ENCODE measurements around the gene CCSER1.

The CCSER1 gene

DNA sequence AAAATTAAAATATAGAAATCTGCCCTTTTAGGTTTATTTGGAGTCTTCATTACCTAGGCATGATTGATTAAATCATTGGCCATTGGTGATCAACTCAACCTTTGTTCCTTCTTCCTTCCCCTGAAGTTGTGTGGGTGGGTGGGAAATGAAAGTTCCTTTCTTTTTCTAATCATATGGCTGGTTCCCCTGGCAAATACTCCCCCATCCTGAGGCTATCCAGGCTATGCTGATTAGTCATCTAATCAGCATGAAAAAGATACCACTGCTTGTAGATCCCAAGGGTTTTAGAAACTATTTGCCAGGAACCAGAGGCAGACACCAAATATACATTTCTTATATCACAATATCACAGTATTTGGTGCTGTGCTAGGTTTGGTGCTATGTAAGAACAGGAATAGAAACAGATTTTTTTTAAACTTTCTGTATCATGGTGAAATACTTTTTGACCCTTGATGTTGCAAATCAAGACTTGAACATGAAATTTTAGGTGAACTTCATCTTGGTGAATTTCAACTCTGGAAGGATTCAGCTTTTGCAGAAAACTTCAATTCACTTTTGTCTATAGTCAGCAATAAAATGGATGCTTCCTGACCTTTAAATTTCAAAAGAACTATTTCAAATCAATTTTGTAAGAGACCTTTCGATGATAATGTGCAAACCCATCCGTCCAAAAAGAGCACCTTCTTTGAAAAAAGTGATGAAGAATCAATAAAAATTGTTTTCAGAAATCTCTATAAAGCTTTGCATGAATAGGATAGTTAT is 71.1 kb downstream of the CCSER1 start:
- no peak for DNase-seq

DNA sequence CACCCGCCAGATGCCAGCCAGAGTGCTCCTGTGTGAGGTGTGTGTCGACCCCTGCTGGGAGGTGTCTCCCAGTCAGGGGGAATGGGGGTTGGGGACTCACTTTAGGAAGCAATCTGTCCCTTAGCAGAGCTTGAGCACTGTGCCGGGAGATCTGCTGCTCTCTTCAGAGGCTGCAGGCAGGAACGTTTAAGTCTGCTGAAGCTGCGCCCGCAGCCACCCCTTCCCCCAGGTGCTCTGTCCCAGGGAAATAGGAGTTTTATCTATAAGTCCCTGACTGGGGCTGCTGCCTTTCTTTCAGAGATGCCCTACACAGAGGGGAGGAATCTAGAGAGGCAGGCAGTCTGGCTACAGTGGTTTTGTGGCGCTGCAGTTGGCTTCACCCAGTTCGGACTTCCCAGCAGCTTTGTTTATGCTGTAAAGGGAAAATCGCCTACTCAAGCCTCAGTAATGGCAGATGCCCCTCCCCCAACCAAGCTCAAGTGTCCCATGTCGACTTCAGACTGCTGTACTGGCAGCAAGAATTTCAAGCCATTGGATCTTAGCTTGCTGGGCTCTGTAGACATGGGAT is 80.8 kb downstream of the CCSER1 start:
- DNase-seq = no peak

DNA sequence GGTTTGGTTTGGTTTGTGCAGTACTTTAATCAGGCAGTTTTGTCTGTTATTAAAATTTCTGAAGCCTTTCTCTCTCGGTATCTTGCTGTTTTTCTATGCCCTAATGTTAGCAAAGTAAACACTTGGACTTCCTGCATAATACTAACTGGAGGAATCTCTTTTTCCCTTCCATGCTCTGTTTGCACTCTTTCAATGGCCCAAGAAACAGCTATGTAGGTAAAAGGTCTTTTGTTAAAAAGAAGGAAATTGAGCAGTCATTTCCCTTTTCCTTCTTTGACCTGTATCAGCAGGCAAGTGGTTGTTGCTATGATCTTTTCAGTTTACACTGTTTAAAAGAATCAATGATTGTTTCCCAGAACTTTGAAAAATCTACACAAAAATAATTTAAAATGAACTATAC is 82.7 kb downstream of the CCSER1 start:
- no peak for DNase-seq

DNA sequence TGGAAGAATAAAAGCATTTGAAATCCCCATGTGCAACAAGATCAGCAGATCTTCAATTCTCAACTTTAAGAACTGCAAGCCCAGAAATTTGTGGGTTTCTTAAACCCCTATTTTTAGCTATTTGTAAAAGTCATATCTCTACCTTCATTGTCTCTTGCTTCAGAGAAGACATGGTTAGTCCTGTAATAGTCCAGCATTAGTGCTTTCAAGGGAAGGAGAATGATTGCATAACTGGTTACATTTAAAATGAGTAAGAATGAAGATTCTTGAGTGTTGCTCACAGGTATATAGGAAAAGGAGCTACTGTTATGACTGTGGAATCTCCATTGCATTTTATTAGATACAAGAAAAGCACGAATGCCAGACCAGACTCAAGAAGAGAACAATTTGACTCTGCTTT is 84.0 kb downstream of the CCSER1 start:
- DNase-seq = no peak

DNA sequence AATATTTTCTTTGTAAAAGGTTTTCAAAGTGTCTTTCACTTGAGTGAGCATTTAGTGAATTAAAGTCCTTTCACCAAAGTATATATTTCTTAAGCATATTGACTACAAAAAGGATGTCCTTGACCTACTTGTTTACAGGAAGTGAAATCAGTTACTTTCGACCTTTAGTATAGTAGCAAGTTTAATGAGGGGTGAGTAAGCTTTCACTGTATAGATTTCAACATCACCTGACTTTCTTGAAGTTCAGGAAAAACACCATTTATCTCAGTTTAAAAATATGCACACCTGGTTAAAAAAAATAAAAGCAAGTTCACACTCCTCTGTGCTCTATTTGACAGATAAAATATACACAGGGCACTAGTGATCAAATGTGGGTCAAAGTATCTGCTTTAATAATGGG is 88.1 kb downstream of the CCSER1 start:
- DNase-seq = no peak

DNA sequence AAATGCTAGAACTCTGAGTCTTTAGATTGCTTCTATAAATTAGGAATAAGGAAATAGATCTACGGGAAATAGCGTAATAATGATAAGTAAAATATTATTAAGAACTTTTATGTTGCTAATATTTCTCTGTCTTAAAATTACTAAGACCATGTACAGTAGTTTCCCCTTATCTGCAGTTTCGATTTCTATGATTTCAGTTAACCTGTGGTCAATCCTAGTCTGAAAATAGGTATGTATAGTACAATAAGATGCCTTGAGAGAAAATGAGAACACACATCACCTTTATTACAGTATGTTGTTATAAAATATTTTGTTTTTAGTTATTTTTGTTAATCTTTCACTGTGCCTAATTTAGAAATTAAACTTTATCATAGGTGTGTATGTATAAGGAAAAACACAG is 92.6 kb downstream of the CCSER1 start:
- DNase-seq = no peak

DNA sequence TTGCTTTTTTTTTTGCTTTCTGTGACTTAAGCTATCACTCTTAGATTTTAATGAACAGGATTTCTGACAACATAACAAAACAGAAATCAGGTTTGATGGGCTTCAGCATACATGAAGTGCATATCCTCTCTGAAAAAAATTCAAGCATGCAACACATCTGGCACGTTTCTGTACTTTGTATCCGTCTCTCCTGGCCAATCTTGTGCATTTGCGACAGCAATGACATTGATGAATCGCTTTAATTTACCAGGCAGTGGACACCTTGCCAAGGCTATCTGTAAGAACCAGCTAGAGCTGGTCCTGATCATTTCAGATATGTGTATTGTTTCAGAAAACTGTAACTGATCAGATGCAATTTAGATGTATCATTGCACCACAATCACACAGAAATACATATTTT is 93.3 kb downstream of the CCSER1 start:
- no peak for DNase-seq

DNA sequence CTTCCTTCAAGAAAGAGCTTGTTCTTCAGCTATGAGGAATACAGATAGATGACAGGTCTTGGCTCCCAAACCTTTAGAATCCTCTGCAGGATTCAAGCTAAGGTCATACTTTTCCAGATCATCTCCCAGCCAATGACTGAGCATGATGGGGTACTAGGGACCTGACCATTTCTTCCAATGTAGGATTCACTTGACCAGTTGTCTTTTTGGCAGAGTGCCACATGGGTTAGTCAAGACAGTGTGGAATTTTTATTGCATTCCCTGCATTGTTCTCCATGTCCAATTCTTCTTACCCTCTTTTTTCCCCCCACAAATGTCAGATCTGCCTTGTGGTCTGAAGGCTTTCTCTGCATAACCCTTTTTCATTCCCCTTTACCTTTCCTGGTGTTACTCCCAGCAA is 99.5 kb downstream of the CCSER1 start:
- DNase-seq = no peak

DNA sequence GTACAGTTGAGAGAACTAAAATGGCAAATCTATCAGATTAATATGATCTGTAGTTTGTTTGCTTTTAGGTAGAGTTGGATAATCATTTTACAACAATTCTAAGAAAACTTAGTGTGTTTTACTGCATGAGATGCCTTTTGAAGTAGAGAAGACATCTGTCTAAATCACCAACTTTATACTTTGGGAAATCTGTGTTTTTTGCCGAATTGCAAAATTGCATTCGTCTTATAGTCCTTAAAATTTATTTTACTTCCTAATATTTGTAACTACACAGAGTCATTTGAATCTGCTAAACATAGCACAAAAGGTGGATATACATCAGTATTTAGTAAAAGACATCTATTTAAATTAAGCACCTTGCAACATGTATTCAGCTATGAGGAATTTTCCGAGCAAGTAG is 100.0 kb downstream of the CCSER1 start:
- no peak for DNase-seq

DNA sequence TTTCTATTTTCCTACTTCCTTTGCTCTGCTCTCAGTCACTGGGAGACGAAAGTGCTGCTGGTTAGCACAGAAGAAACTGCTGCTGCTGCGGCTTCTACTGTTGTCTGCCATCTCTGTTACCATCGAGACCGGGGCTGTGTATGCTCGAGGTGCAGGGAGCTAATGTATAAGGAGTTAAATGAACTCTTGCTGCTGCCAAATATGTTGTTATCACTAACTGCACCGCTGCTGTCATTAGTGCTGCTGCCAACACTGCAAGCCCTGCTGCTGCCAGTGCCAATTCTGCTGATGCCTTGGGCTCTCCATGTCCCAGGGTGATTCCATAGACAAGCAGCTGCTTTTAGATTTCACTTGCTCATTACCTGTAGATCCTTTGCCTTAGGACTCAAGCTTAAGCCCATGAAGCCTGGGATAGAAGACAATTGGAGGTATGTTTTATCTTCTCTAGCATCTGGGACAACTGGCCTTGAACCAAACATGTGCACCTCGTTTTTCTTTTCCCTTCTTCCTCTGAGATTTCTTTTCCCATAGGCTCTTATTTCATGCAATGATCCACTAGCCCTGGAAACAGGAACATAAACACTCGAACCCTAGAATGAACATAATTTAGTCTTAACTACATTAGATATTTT is 107.8 kb downstream of the CCSER1 start:
- DNase-seq = no peak

DNA sequence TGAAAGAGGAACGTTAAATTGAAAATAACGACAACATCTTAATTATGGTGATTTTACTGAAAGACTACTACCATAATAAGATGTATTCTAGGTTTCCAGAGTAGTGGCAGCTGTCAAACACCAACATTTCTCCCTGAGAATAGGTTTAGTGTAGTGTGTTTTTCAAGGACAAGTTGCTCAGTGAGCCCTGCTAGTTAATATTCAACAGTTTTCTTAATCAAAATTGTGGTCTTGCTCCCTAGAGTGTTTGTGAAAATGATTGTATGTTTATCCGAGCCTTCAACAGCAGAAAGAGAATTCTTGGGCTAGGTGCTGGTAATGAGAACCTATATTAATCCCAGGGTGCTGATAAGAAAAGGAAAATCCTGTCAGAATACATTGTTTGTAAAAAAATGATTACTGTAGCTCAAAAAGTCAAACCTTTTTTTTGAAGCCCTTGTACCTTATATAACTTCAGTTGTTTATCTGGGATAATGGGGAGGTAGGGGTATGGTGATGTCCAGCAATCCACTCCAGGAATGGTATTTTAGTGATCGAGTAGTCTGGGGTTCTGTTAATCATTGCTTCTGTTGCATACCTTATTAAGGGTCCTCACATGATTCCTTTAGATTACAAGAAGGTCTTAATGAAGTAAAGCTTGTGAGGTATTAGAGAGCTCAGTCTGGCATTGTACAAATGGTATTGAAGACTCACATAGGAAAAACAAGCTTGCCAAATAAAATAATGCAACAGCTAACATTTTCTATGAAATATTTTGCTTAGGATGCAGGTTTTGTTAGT is 110.7 kb downstream of the CCSER1 start:
- no peak for DNase-seq

DNA sequence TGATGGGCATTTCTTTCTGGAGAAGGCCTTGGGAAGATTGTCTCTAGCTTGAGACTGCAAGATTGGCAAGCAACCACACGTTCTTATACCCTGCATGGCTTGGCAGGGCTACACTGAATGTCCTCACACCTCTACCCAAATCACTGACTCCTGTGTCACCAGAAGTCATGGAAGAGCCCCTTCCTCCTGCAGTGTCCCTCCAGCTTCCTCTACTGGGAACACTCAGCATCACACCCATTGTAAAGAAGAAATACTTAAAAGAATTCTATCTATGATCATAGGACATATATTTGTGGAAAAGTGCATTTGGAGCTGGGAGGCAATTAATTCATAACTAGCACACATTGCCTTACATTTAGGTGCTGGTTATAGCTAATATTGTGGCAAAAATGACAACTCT is 113.1 kb downstream of the CCSER1 start:
- DNase-seq = no peak

DNA sequence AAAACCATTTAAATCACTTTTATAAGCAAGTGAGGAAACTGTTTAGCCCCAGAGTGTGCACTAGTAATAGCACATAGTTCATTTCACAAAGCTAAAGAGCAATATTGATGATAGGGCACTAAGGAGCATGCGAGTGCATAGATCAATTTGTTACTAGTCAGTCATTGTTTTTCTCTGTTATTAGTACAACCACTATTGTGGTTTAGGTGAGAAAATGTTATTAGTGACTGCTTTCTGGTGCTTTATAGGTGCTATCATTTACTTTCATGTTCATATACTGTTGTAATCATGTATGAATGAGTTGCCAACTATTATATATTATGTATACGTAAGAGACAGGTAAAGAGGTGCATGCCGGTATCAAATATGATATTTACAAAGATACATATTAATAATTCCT is 113.8 kb downstream of the CCSER1 start:
- no peak for DNase-seq

DNA sequence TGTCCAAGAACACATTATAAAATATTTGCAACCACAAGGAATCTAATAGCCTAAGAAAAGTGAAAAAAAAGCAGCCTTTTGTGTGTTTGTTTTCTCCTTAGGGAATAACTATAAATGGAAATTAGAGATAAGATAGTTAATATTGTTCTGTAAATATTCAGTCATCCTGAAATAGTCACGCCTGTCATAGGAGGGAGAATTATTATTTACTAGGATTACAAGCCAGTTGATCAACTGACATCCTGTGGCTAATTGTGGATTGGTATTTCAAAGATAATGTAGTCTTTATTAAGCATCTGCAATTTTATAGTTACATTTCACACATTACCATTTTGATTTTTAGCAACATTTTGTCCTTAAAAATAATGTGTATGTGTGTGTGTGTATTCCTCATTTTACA is 118.6 kb downstream of the CCSER1 start:
- DNase-seq = no peak

DNA sequence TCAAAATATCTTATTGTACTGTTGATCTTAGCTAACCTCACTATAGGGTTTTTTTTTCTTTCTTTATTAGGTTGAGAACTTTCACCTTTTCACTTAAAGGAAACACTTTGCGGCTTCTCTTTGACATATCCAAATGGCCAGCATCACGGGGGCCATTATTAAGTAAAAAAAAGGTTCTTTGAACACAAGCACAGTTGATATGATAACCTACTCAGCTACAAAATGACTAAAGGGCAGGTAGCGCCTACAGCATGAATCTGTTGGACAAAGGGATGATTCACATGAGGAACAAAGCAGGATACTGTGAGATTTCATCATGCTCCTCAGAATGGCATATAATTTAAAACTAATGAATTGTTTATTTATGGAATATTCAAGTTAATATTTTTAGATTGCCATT is 119.6 kb downstream of the CCSER1 start:
- no peak for DNase-seq

DNA sequence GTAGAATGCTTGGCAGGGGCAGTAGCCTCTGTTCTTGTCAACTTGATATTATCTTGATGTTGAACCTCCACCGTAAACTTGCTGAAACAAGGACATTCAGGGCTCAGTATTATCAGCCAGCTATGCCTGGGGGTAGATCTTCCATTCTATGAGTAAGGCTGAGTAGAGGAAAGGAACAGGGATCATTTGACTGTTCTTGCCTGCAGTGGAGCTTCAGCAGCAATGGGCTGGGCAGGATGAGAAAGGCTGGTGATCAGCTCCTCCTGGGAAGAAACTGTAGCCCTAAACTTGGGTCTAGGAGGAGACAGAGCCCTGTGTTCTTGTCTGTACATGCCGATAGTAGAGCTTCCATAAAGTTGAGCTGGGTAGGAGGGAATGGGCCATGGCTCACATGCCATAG is 127.2 kb downstream of the CCSER1 start:
- DNase-seq = no peak

DNA sequence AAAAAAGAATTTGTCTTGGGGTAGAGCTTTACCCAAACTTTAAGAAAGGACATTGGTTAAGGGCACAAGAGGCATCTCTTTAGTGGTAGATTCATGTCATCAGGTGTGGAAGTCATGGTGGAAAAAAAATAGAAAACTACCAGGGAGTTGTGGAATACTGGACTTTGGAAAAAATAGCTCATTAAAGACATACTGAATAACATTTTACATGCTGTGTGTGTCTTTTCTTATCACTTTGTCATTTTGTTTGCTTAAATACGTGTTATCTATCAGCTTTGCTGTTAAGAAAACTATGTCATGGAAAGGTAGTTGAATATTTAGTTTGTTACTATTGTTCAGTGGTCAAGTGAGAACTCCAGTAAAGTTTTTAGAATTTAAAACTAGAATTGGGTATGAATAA is 147.0 kb downstream of the CCSER1 start:
- no peak for DNase-seq

DNA sequence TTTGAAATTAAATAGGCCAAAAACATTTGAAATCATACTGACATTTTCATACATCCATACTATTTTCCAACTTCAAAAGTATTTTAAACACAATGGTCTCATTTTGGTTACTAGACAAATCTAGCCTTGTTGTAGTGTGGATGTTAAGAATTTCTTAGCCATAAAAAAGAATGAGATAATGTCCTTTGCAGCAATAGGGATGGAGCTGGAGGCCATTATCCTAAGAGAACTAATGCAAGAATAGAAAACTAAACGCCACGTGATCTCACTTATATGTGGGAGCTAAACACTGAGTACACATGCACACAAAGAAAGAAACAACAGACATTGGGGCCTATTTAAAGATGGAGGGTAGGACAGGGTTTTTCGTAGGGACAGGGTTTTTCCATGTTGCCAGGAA is 153.8 kb downstream of the CCSER1 start:
- DNase-seq = no peak

DNA sequence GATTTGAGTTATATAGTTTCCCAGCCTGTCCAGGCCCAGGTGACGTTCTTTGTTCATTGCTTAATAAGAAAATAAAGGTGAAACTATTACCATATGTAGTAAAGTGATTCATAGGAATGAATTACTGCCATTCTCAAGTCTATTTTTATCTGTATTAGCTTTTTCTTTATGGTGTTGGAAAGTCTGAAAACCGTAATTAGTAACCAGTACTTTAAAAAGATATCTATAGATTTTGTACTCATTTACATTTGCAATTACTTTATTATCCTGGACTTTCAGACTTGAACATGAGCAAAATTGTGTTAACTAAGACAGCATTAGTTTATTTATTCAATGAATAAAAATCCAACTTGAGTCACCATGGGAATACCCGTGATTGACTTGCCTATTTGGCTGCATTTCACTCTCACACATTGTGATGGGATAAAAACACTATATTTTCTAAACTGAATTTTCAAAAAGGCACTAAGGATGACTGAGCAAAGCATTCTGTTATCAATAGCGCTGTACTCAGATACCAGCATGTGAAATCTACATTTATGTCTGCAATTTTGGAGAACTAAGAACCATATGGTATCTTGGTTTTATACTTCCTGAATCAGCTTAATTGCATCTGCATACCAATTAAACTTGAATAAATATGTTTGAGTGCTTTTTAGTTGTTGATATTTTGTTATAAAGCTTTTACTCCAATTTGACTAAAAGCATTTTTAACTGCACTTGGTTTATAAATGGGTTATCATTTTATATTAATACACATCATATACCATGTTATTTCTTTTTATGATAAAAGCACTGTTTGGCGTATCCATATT is 154.6 kb downstream of the CCSER1 start:
- no peak for DNase-seq

DNA sequence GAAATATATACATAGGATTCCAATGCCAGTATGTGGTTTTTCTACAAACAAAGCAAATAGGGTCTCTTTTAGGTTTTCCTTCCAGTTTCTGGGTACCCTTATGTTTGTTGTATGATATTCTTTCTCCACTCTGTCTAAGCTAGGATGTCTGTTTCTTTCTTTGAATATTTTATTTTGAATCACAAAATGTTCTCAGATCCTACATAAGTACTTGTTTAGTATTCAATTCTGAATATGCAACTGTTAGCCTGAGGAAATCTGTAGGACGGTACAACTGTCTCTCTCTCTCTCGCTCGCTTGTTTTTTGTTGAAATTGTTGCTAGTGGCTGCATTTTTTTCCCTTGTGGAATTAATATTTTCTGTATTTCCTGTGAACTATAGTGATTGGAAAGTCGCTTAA is 163.2 kb downstream of the CCSER1 start:
- no peak for DNase-seq

DNA sequence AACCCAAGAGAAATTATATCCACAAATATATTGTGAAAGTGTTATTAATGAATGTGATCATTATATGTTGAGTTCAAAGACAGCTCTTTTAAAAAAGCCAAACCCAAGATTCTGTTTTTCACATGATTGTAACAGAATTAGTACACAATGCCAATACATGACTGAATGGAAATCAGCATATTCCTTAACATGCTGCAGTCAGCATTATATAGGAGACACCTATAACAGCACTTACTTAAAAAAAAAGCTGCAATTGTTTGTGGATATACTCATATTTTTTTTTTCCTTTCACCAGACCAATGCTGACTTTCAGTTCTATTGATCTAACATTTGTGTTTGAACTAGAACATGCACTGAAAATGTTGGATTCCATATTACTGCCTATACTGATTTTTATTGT is 165.2 kb downstream of the CCSER1 start:
- no peak for DNase-seq

DNA sequence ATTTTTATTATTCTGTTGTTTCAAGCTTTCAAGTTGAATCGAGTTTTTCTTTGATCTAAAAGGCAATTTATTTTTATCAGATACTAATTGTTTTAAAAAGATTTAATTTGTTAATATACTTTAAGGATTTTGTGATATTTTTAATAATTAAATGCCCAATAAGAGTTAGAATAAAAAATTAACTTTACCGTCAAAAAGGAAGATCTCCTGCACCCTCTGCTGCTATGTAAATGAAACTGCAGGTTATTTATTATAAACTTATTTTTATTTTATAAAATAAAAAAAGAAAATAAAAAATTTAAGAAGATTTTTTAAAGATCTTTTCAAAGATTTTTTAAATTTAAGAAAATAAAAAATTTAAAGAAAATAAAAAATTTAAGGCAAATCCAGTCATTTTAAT is 166.1 kb downstream of the CCSER1 start:
- DNase-seq = no peak

DNA sequence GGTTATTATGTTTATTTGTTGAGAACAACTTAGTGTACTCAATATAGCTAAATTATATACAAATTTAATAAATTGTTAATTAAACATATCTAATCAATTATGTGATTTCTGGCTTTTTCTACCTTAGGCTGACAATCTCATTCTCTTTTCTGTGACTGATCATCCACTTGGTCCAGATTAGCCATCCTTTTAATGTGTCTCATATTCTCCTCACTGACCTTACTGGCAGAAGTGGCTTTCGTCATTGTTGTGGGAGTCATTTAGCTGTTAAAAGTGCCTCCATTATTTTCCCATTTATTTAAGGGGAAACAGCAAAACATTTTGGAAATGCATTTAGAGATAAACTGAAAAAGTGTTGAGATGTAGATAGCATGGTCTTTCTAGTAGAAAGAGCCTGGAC is 172.2 kb downstream of the CCSER1 start:
- no peak for DNase-seq
